Ovary (tissue), 9 donors: ENCODE measurements around the gene GRK5. TPM values are rescaled to one million over a fixed set of nuclear protein-coding genes. Genes with fewer than 3 reads are reported as not detected.

Experiments
- DNase-seq, 5 donors: peaks; one replicate each; pipeline ENCODE4 v3.0.0-alpha.2; 2019 to 2020
- H3K27ac ChIP-seq, 2 donors: fragments of 200-600 bp; one replicate each; pipeline versions ENCODE4 v1.5.1 to v1.8.0; 2019 to 2022
- H3K27me3 ChIP-seq: fragments of 200-600 bp; one replicate; pipeline ENCODE4 v1.8.0; 2022
- H3K36me3 ChIP-seq: fragments of 200-600 bp; sonication (generic); one replicate; pipeline ENCODE4 v1.5.1; 2019
- H3K4me1 ChIP-seq: one replicate; pipeline ENCODE4 v1.8.1; 2013; ENCODE audit warnings: mild to moderate bottlenecking, moderate library complexity; ENCODE audit not compliant: insufficient read depth
- H3K4me3 ChIP-seq: fragments of 200-600 bp; sonication (generic); one replicate; pipeline ENCODE4 v1.5.1; 2017
- H3K9me3 ChIP-seq, 2 donors: fragments of 200-600 bp in 1 of 2; sonication (generic) in 1 of 2; one replicate each; pipeline versions ENCODE4 v1.5.1 to v1.8.1; 2013 to 2019; ENCODE audit warnings: mild to moderate bottlenecking in 1 of 2, moderate library complexity in 1 of 2
- CTCF ChIP-seq, 3 donors: fragments of 450-650 bp in 2 of 3; fragments of 200-600 bp in 1 of 3; IDR thresholded peaks; one replicate each; pipeline versions ENCODE4 v1.5.1 to v1.8.0; 2016 to 2022; ENCODE audit warnings: antibody characterized with exemption in 3 of 3, mild to moderate bottlenecking in 1 of 3
- EP300 ChIP-seq: sonication (generic); formaldehyde crosslinking; IDR thresholded peaks from one replicate; pipeline ENCODE4 v1.6.1; 2017; ENCODE audit warnings: antibody characterized with exemption
- POLR2A ChIP-seq: fragments of 450-650 bp; IDR thresholded peaks from one replicate; pipeline ENCODE4 v1.6.1; 2017; ENCODE audit warnings: antibody characterized with exemption, mild to moderate bottlenecking, moderate library complexity
- WGBS, 3 donors: extraction: QIAGEN DNeasy Blood & Tissue Kit in 1 of 3; methylation state at CpG; one replicate each; pipeline versions ENCODE4 v1.1.5 to v1.1.7; 2013 to 2017; 5-methylcytosine and 5-hydroxymethylcytosine counted together
- intact Hi-C, 4 donors: fragments of 100-400 bp; cut with DNase I; formaldehyde crosslinking; loops; one replicate each; pipeline versions ENCODE4 v1.11.0 to v1.15.1; 2022 to 2023
- polyA plus RNA-seq, 2 donors: library from polyadenylated mRNA; stranded (reverse); fragments of 200-250 nt in 1 of 2; fragments of 350-450 nt in 1 of 2; fragmentation: Illumina TruSeq in 1 of 2; extraction: RNeasy Lipid Tissue Mini Kit (QIAGEN cat#74804) in 1 of 2; gene quantifications; one replicate each; pipeline ENCODE4 v1.2.3, GENCODE V29; 2013 to 2014
- total RNA-seq, 7 donors: library from RNA; depleted of rRNA in 2 of 7; stranded (reverse); fragments of >200 nt in 2 of 7; fragmentation: NEBNext Ultra II Directional in 3 of 7; extraction: Animal tissue kit (Norgen Biotek cat#: 25700) in 3 of 7; gene quantifications; one replicate each; pipeline versions ENCODE4 v1.1.0 to v1.2.4, GENCODE V29; 2016 to 2023
- donor health status: DM: no; HTN: no; CAD: no; lungs with moderate emphysema.
- donor health status: DM: no; HTN: no; CAD: no.
- donor health status: Bipolar disorder and iron deficiency.
- donor health status: DM: yes; HTN: yes; CAD: no.
- donor health status: DM: no; HTN: no; CAD: no.
- donor health status: DM: yes; HTN: yes; CAD: no.

The GRK5 gene
- total and polyA plus RNA-seq, 9 donors: 10.0 to 115 (median 38.2) TPM

GRCh38 chr10:119483839-119484238 is 276.5 kb downstream of the GRK5 start:
- no peak for TF ChIP-seq CTCF (IDR thresholded peaks at IDR 0.05)
- TF ChIP-seq EP300: no peak
- no peak for TF ChIP-seq POLR2A
- Histone ChIP-seq H3K4me3 (no peak overlapping the region), H3K27ac (no peak overlapping the region), H3K4me1 (no peaks in the 10 kb centered on the region), H3K36me3 (no peaks in the 10 kb centered on the region), H3K9me3 (no peaks in the 10 kb centered on the region), H3K27me3 (no peaks in the 10 kb centered on the region)
- 69 to 70% (median 70%) methylated on average over 9 of the region's 9 CpGs for WGBS, 3 donors
- intact Hi-C loops: no loop called here
- DNase-seq: no peak

- H3K27me3 ChIP-seq: no peaks in the 10 kb centered on the region
- H3K27ac ChIP-seq: no peak overlapping the region
- TF ChIP-seq POLR2A (no peak), EP300 (no peak), CTCF (IDR thresholded peaks at IDR 0.05) (no peak)
- no peaks in the 10 kb centered on the region for H3K9me3 ChIP-seq
- intact Hi-C loops: no loop called here
- WGBS, 3 donors: 60 to 62% (median 61%) methylated on average over 7 of the region's 7 CpGs
- H3K36me3 ChIP-seq: no peaks in the 10 kb centered on the region
- H3K4me1 ChIP-seq: peaks cover 2% of the 10 kb centered on the region
- no peak for DNase-seq
- no peak overlapping the region for H3K4me3 ChIP-seq
These were observed 281.3 kb downstream of the GRK5 start for GRCh38 chr10:119488675-119489074.

- TF ChIP-seq CTCF (IDR thresholded peaks at IDR 0.05) (peak in 1 of 3 donors; percentile 4), POLR2A (no peak)
- Histone ChIP-seq H3K27ac (no peak overlapping the region), H3K27me3 (no peaks in the 10 kb centered on the region), H3K4me3 (no peak overlapping the region), H3K36me3 (no peaks in the 10 kb centered on the region), H3K9me3 (no peaks in the 10 kb centered on the region), H3K4me1 (peaks cover 9% of the 10 kb centered on the region)
- 50 to 57% (median 57%) methylated on average over 5 of the region's 5 CpGs for WGBS, 3 donors
- DNase-seq: no peak
- intact Hi-C loops: no loop called here
These were observed 282.6 kb downstream of the GRK5 start for GRCh38 chr10:119489991-119490326.

GRCh38 chr10:119491966-119492757 is 284.8 kb downstream of the GRK5 start:
- Histone ChIP-seq H3K4me3 (no peak overlapping the region), H3K9me3 (no peaks in the 10 kb centered on the region), H3K36me3 (no peaks in the 10 kb centered on the region), H3K27ac (no peak overlapping the region), H3K4me1 (peaks cover 10% of the 10 kb centered on the region), H3K27me3 (no peaks in the 10 kb centered on the region)
- intact Hi-C loops: no loop called here
- TF ChIP-seq EP300 (no peak), POLR2A (no peak), CTCF (IDR thresholded peaks at IDR 0.05) (no peak)
- whole genome bisulfite sequencing, 3 donors: 64 to 82% (median 78%) methylated on average over 6 of the region's 6 CpGs
- no peak for DNase-seq
